Prostate gland (tissue), 2 donors: ENCODE measurements around the gene RET.

Experiments used
- POLR2A ChIP-seq: fragments of 450-650 bp; IDR thresholded peaks from one replicate; pipeline ENCODE4 v1.6.1; 2016; ENCODE audit warnings: antibody characterized with exemption, mild to moderate bottlenecking
- POLR2AphosphoS5 ChIP-seq: sonication (generic); formaldehyde crosslinking; IDR thresholded peaks from one replicate; pipeline ENCODE4 v1.6.1; 2017; ENCODE audit warnings: antibody characterized with exemption
- TF ChIP-seq, protein P1 (sequence below), 4 experiments: fragments of 200-600 bp in 2 of 4; fragments of 450-650 bp in 2 of 4; sonication (generic) in 2 of 4; IDR thresholded peaks; 1 replicate in 3 of 4; 2 replicates in 1 of 4; pipeline ENCODE4 v1.5.1; 2016 to 2019; ENCODE audit warnings: antibody characterized with exemption in 4 of 4, mild to moderate bottlenecking in 2 of 4, moderate library complexity in 2 of 4

DNA sequence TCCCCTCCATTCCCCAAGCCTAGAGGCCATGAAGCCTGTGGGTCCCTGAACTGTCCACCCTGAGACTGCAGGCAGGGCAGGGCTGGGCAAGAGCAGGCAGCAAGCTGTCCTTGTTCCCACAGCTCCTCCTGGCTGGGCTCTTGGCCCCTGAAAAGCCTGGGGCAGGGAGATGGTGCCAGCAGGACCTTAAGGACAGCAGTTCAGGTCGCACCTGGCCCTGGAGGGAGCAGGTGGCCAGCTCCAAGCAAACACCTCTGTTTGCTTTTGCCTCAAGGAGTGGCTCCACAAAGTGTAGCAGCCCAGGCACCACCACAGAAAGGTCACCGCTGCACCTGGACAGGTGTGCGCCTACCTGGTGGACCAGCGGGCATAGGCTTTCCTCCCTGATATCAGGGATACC, 5.2 kb downstream of the RET start:
- TF ChIP-seq, protein P1, sequence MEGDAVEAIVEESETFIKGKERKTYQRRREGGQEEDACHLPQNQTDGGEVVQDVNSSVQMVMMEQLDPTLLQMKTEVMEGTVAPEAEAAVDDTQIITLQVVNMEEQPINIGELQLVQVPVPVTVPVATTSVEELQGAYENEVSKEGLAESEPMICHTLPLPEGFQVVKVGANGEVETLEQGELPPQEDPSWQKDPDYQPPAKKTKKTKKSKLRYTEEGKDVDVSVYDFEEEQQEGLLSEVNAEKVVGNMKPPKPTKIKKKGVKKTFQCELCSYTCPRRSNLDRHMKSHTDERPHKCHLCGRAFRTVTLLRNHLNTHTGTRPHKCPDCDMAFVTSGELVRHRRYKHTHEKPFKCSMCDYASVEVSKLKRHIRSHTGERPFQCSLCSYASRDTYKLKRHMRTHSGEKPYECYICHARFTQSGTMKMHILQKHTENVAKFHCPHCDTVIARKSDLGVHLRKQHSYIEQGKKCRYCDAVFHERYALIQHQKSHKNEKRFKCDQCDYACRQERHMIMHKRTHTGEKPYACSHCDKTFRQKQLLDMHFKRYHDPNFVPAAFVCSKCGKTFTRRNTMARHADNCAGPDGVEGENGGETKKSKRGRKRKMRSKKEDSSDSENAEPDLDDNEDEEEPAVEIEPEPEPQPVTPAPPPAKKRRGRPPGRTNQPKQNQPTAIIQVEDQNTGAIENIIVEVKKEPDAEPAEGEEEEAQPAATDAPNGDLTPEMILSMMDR (IDR thresholded peaks at IDR 0.05), result no peak
- TF ChIP-seq POLR2AphosphoS5 (no peak), POLR2A (no peak)
